Activated CD8-positive, alpha-beta memory T cell treated with anti-CD3 and anti-CD28 coated beads for 4 hours (primary cell): ENCODE data around the gene TADA1.

Source experiments
- DNase-seq, 2 donors: peaks; one replicate each; pipeline ENCODE4 v3.0.0-alpha.2; 2020; ENCODE audit warnings: low read depth in 2 of 2

TADA1 gene

GRCh38 chr1:166875734-166876539 is at the start of gene TADA1:
TSS of gene TADA1 (minus strand) at chr1:166876264. CDS start at chr1:166876233, 31 bp downstream.
- peak; percentile 96 to 98 for DNase-seq

GRCh38 chr1:166924823-166925541 is 48.9 kb upstream of the TADA1 start:
- no peak for DNase-seq

GRCh38 chr1:166920561-166921475 is 44.8 kb upstream of the TADA1 start:
- no peak for DNase-seq

GRCh38 chr1:166918956-166919316 is 42.9 kb upstream of the TADA1 start:
- DNase-seq, result no peak

GRCh38 chr1:166918088-166918955 is 42.3 kb upstream of the TADA1 start:
- DNase-seq, result no peak

GRCh38 chr1:166915941-166916340 is 39.9 kb upstream of the TADA1 start:
- no peak for DNase-seq

GRCh38 chr1:166915042-166915441 is 39.0 kb upstream of the TADA1 start:
- DNase-seq, result no peak

GRCh38 chr1:166914111-166914510 is 38.0 kb upstream of the TADA1 start:
- DNase-seq, result no peak

- DNase-seq, result no peak
Measured at GRCh38 chr1:166911624-166912023, 35.6 kb upstream of the TADA1 start.

GRCh38 chr1:166910396-166910994 is 34.4 kb upstream of the TADA1 start:
- peak; percentile 44 to 59 for DNase-seq

GRCh38 chr1:166908942-166909341 is 32.9 kb upstream of the TADA1 start:
- DNase-seq, result no peak

GRCh38 chr1:166907763-166908162 is 31.7 kb upstream of the TADA1 start:
- DNase-seq, result no peak

- DNase-seq, result no peak
Measured at GRCh38 chr1:166907051-166907450, 31.0 kb upstream of the TADA1 start.

- DNase-seq, result no peak
Measured at GRCh38 chr1:166906647-166907046, 30.6 kb upstream of the TADA1 start.

GRCh38 chr1:166905900-166906299 is 29.8 kb upstream of the TADA1 start:
- no peak for DNase-seq

- no peak for DNase-seq
Measured at GRCh38 chr1:166905136-166905535, 29.1 kb upstream of the TADA1 start.

- DNase-seq, result no peak
Measured at GRCh38 chr1:166903232-166903631, 27.2 kb upstream of the TADA1 start.

GRCh38 chr1:166902279-166902678 is 26.2 kb upstream of the TADA1 start:
- no peak for DNase-seq

- no peak for DNase-seq
Measured at GRCh38 chr1:166900987-166901386, 24.9 kb upstream of the TADA1 start.

- no peak for DNase-seq
Measured at GRCh38 chr1:166899769-166900168, 23.7 kb upstream of the TADA1 start.

- DNase-seq, result no peak
Measured at GRCh38 chr1:166895766-166896165, 19.7 kb upstream of the TADA1 start.
